ENCODE results near the gene ZSCAN22.
"Not testable (repeated sequence)": the region's sequence is repeated elsewhere in the genome, so short reads cannot be mapped to it uniquely, and the experiment has no call there.

Gene ZSCAN22

GRCh38 chr19:58352760-58353671 lies 26.2 kb downstream of the ZSCAN22 start, which contains the start of gene A1BG:
A1BG (minus strand) TSS chr19:58353492; CDS start chr19:58353437, 55 bp downstream.
- DNase-seq: no peak

- no peak for DNase-seq
Observed at GRCh38 chr19:58353717-58354477, 27.1 kb downstream of the ZSCAN22 start.

- no peak for DNase-seq
Observed at GRCh38 chr19:58354478-58355030, 27.8 kb downstream of the ZSCAN22 start.

- DNase-seq: no peak
Observed at GRCh38 chr19:58355215-58355796, 28.5 kb downstream of the ZSCAN22 start.

GRCh38 chr19:58355908-58356765 lies 29.3 kb downstream of the ZSCAN22 start:
- DNase-seq: peak; percentile 34

GRCh38 chr19:58356766-58357480 lies 30.1 kb downstream of the ZSCAN22 start:
- no peak for DNase-seq

- no peak for DNase-seq
Observed at GRCh38 chr19:58357481-58358145, 30.8 kb downstream of the ZSCAN22 start.

GRCh38 chr19:58361900-58362271 lies 35.1 kb downstream of the ZSCAN22 start:
- peak; percentile 28 for DNase-seq

GRCh38 chr19:58362272-58362994 lies 35.6 kb downstream of the ZSCAN22 start, which contains the start of gene ZNF497:
ZNF497 (minus strand) TSS chr19:58362751; CDS start chr19:58357635, 5,116 bp downstream.
- DNase-seq: peak; percentile 96

GRCh38 chr19:58364146-58364545 lies 37.4 kb downstream of the ZSCAN22 start:
- DNase-seq: no peak

- DNase-seq: no peak
Observed at GRCh38 chr19:58366585-58367430, 40.0 kb downstream of the ZSCAN22 start.

GRCh38 chr19:58367698-58368454 lies 41.1 kb downstream of the ZSCAN22 start:
- DNase-seq: no peak

- no peak for DNase-seq
Observed at GRCh38 chr19:58368561-58369360, 42.0 kb downstream of the ZSCAN22 start.

GRCh38 chr19:58372311-58373133 lies 45.7 kb downstream of the ZSCAN22 start:
- DNase-seq: no peak

- DNase-seq: no peak
Observed at GRCh38 chr19:58374200-58374599, 47.4 kb downstream of the ZSCAN22 start.

GRCh38 chr19:58376724-58377123 lies 49.9 kb downstream of the ZSCAN22 start:
- not testable (repeated sequence) for DNase-seq

Measured in activated gamma-delta T cell treated with Interleukin-2 at 50 U/mL for 16 hours (primary cell).